ENCODE measurements around the gene CAMTA2.

The CAMTA2 gene

DNA sequence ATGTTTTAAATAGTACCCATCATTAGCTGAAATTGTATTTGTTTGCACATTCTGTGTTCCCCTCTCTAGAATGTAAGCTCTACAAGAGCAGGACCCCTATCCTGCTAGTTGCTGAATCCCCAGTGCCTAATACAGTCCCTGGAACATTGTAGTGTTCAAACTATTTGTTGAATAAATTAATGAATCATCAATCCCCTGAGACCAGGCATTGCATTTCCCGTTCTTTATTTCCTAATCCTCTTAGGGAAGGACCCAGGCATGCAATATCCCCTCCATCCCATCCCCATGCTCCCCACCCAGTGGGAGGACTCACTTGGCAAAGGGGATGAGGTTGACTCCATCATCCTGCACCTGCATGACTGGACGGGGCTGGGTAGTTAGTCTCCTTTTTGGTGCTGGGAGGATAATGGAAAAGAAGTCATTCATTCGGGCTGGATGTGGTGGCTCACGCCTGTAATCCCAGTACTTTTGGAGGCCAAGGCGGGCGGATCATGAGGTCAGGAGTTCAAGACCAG lies 6.7 kb upstream of the CAMTA2 start:
- Histone ChIP-seq H3K36me3 (peaks cover 0 to 5% (median 0%) of the 10 kb centered on the region in 11 experiments; a peak in 2 of 22 replicates), H3K4me3 (no peak overlapping the region), H3K9me3 (replicated peaks in 1 of 11) (no peaks in the 10 kb centered on the region), H4K20me1 (peaks cover 0 to 9% (median 7%) of the 10 kb centered on the region in 11 experiments; a peak in 7 of 22 replicates), H3K27ac (no peak overlapping the region), H3K9ac (no peak overlapping the region), H3K4me2 (no peak overlapping the region), H3K27me3 (peaks cover 0 to 3% (median 0%) of the 10 kb centered on the region in 11 experiments; a peak in 2 of 22 replicates), H3K4me1 (peaks cover 23 to 35% (median 28%) of the 10 kb centered on the region in 10 experiments)
- no peak for TF ChIP-seq Cebpa-rat (IDR thresholded peaks at IDR 0.05)

DNA sequence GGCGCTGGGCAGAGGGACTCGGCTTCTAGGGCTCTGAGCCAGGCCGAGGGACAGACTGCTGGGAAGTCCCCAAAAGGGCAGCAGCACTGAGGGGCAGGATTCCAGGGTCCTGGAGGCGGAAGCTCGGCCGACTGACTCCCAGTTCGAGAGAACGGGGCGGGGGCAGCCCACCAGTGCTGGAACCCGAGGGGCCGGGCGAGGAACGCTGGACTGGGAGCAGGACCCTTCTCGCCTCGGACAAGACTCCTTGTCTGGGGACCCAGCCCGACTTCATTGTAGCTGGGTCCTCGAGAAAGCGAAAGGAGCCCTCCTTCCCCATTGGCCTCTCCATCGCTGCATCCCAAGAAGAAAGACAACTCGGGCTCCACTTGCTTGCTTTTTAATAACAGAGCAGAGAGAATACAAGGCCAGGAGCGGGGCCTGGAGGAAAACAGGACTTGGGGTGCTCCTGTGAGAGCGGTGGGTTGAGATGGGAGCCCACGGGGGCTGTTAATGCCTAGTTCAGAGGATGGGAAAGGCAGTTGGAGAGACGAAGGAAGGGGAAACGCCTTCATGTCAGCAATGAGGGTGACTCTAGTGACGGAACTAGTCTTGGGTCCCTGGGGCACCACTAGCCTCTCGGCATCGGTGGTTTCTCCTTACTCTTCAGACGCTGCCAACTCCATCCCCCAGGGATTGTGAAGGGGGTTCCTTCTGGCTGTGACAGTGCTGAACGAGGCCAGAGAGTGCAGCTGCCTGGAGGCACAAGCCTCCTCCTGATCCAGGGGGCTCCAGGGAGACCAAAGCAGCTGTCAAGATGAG lies 492 bp upstream of the CAMTA2 start:
- peak overlapping the region; percentile 91 to 99 (median 95) for H3K4me2 ChIP-seq
- peak overlapping the region; percentile 83 to 91 (median 87) for H3K27ac ChIP-seq
- peak overlapping the region; percentile 81 to 92 (median 87) for H3K9ac ChIP-seq
- H3K36me3 ChIP-seq = peaks cover 0 to 26% (median 1%) of the 10 kb centered on the region in 11 experiments; a peak in 10 of 22 replicates
- peak overlapping the region; percentile 71 to 92 (median 84) for H3K4me3 ChIP-seq
- H3K9me3 ChIP-seq (replicated peaks in 1 of 11) = no peaks in the 10 kb centered on the region
- peaks cover 0 to 6% (median 0%) of the 10 kb centered on the region in 11 experiments; a peak in 3 of 22 replicates for H4K20me1 ChIP-seq
- no peak for TF ChIP-seq Cebpa-rat (IDR thresholded peaks at IDR 0.05)
- no peaks in the 10 kb centered on the region for H3K27me3 ChIP-seq
- peaks cover 35 to 59% (median 47%) of the 10 kb centered on the region in 10 experiments for H3K4me1 ChIP-seq

DNA sequence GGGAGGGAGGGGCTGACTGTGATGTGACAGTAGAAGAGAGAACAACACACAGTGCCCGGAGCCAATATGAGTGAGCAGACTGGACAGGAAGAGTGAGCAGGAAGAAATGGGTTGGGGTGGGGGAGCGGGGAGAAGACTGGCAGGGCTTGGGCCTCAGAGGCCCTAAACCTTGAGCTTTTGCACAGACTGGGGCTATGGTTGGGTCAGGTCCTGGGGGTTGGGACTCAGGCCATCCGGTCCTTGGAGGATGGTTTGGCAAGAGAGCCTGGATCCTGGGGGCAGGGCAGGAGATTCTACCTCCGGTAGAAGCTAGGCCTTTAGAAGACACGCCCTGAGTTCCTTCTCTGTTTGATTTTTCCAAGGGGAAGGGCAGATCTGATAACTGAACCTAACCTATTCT lies 1.1 kb downstream of the CAMTA2 start:
- peak overlapping the region; percentile 71 to 92 (median 84) for H3K4me3 ChIP-seq
- peaks cover 7 to 36% (median 14%) of the 10 kb centered on the region in 11 experiments; a peak in 17 of 22 replicates for H3K36me3 ChIP-seq
- H3K9ac ChIP-seq = peak overlapping the region; percentile 81 to 92 (median 87)
- no peaks in the 10 kb centered on the region for H3K27me3 ChIP-seq
- no peaks in the 10 kb centered on the region for H3K9me3 ChIP-seq (replicated peaks in 1 of 11)
- peaks cover 37 to 75% (median 58%) of the 10 kb centered on the region in 10 experiments for H3K4me1 ChIP-seq
- peak overlapping the region; percentile 91 to 99 (median 95) for H3K4me2 ChIP-seq
- no peak for TF ChIP-seq Cebpa-rat (IDR thresholded peaks at IDR 0.05)
- peak overlapping the region; percentile 83 to 91 (median 87) for H3K27ac ChIP-seq
- H4K20me1 ChIP-seq = peaks cover 0 to 6% (median 2%) of the 10 kb centered on the region in 11 experiments; a peak in 5 of 22 replicates

DNA sequence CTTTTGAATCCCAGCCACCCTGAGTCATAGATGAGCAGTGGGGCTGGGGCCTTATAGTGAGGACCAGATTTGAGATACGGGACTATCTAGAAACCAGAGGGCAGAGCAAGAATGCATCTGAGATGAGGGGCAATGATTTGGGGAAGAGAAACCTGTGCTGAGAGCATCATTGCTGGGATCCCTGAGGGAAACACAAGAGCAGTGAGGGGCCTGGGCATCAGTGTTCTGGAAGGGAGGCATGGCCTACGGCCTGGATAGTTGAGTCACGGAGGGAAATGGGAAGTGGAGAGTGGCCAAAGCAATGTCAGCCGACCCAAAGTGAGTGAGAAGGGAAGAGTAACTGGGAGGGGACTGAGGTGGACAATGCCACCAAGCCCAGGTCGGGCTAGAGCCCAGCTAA lies 5.2 kb downstream of the CAMTA2 start:
- no peak for TF ChIP-seq Cebpa-rat (IDR thresholded peaks at IDR 0.05)
- peaks cover 22 to 62% (median 35%) of the 10 kb centered on the region in 11 experiments for H3K36me3 ChIP-seq

DNA sequence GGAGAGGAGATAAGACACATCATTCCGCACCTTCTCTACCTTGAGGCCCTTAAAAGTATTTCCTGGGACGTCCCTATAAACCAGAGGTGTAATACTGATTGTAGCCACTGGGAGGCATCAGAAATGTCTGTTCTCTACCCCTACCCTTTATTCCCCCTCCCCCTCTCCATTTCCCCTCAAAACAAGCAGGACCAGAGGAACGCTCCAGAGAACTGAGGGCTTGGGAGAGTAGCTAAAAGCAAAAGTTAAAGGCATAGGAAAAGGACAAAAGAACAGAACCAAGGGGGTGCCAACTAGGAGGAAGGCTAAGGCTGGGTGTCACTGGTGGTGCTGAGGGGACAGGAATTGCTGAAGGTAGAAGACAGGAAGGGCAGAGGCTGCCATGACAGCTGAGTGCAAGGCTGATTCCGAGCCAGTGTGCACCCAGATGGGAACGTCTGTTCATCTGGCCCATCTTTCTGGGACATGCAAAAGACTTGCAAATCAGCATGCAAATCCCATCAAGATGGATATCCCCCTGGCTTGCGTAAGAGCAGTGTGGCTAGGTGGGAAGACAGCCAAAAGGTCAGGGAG lies 6.7 kb downstream of the CAMTA2 start:
- peak overlapping the region in 5 of 11 experiments; percentile 30 to 73 (median 42); a peak in 5 of 22 replicates for H3K9ac ChIP-seq

More for the DNA sequence above, 5.2 kb downstream of the CAMTA2 start:
- Histone ChIP-seq H3K4me1 (peaks cover 42 to 92% (median 68%) of the 10 kb centered on the region in 10 experiments), H3K9me3 (replicated peaks in 1 of 11) (no peaks in the 10 kb centered on the region), H3K27me3 (no peaks in the 10 kb centered on the region), H3K9ac (no peak overlapping the region), H3K4me3 (no peak overlapping the region), H3K27ac (no peak overlapping the region; a peak in 1 of 22 replicates), H4K20me1 (peaks cover 0 to 12% (median 0%) of the 10 kb centered on the region in 11 experiments; a peak in 3 of 22 replicates), H3K4me2 (peak overlapping the region in 5 of 11 experiments; percentile 26 to 89 (median 74); a peak in 8 of 22 replicates)

DNA sequence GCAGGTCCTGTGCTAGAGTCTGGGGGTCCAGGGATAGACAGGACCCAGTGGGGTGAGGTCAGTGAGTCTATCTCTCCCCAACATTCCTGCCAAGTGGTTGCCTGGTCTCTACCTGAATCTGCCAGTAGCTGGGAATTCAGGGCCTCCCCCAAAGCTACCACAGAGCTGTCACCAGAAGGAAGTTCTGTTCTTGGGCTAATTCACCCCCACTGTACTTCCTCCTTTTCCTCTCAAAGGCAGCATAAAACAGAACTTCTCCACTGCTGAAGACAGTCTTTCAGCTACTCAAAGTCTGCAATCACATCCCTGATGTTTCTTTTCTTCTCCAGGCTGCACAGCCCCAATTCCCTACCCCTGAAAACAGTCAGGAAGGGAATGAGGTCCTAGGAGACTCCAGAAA lies 8.7 kb downstream of the CAMTA2 start:
- H3K4me1 ChIP-seq = peaks cover 28 to 91% (median 52%) of the 10 kb centered on the region in 10 experiments
- no peak for TF ChIP-seq Cebpa-rat (IDR thresholded peaks at IDR 0.05)
- peak overlapping the region in 10 of 11 experiments; percentile 35 to 59 (median 51); a peak in 15 of 22 replicates for H3K9ac ChIP-seq
- H3K27ac ChIP-seq = peak overlapping the region in 8 of 11 experiments; percentile 30 to 71 (median 46); a peak in 12 of 22 replicates
- H3K4me2 ChIP-seq = peak overlapping the region; percentile 28 to 89 (median 68); a peak in 21 of 22 replicates
- peaks cover 0 to 12% (median 0%) of the 10 kb centered on the region in 11 experiments; a peak in 3 of 22 replicates for H4K20me1 ChIP-seq
- H3K9me3 ChIP-seq (replicated peaks in 1 of 11) = no peaks in the 10 kb centered on the region
- no peaks in the 10 kb centered on the region for H3K27me3 ChIP-seq
- peaks cover 41 to 80% (median 63%) of the 10 kb centered on the region in 11 experiments for H3K36me3 ChIP-seq
- peak overlapping the region in 1 of 10 experiments; percentile 33; a peak in 3 of 20 replicates for H3K4me3 ChIP-seq

More for the DNA sequence above, 6.7 kb downstream of the CAMTA2 start:
- no peak for TF ChIP-seq Cebpa-rat (IDR thresholded peaks at IDR 0.05)
- Histone ChIP-seq H3K9me3 (replicated peaks in 1 of 11) (no peaks in the 10 kb centered on the region), H3K4me1 (peaks cover 29 to 91% (median 55%) of the 10 kb centered on the region in 10 experiments; a peak in 19 of 20 replicates), H4K20me1 (peaks cover 0 to 12% (median 0%) of the 10 kb centered on the region in 11 experiments; a peak in 3 of 22 replicates), H3K4me2 (peak overlapping the region; percentile 20 to 89 (median 54); a peak in 20 of 22 replicates), H3K36me3 (peaks cover 33 to 77% (median 46%) of the 10 kb centered on the region in 11 experiments), H3K27ac (peak overlapping the region in 6 of 11 experiments; percentile 35 to 71 (median 52); a peak in 10 of 22 replicates), H3K27me3 (no peaks in the 10 kb centered on the region), H3K4me3 (0 out of 20 replicates have a peak overlapping the region, but pooled peaks of 1 of the 10 experiments have one; percentile 3)

DNA sequence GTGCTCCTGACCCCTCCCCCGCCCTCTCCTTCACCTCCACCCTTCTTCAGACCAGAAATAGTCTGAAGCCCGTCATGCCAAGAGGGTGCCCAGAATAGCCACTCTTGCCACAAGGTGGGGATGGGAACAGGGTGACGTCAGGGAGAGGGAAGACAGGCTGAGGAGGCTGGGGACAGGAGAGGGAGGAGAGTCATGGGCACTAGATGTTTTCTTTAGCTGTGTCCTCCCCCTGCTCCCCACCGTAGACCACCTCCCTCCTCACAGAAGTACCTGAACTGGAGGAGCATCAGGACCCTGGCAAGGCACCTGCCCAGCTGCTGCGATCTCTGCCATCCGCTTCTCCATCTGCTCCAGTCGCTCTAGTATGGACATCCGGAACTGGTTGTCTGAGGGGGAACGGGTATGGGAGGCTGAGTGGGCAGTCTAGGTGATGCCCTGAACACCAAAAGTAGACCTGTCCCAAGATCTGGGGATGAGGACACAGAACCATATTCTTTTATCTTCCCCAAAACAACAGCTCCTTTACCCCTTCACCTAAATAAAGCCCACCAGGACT lies 13.3 kb downstream of the CAMTA2 start:
- Histone ChIP-seq H3K4me2 (peak overlapping the region in 9 of 11 experiments; percentile 0 to 91 (median 50); a peak in 12 of 22 replicates), H3K9me3 (replicated peaks in 1 of 11) (no peaks in the 10 kb centered on the region), H3K4me1 (peaks cover 22 to 90% (median 42%) of the 10 kb centered on the region in 10 experiments), H4K20me1 (no peaks in the 10 kb centered on the region; a peak in 2 of 22 replicates), H3K9ac (peak overlapping the region in 2 of 11 experiments; percentile 27 to 33; a peak in 1 of 22 replicates), H3K27me3 (no peaks in the 10 kb centered on the region), H3K4me3 (no peak overlapping the region), H3K36me3 (peaks cover 62 to 92% (median 85%) of the 10 kb centered on the region in 11 experiments), H3K27ac (peak overlapping the region in 5 of 11 experiments; percentile 22 to 42 (median 29); a peak in 7 of 22 replicates)
- TF ChIP-seq Cebpa-rat (IDR thresholded peaks at IDR 0.05) = no peak
